Measurements from ENCODE around the gene FUT4. TPM values are rescaled to one million over a fixed set of nuclear protein-coding genes. Genes with fewer than 3 reads are reported as not detected.

FUT4 gene
- total RNA-seq, 2 donors from 2014 or later, result 3.9 to 5.4 TPM

DNA sequence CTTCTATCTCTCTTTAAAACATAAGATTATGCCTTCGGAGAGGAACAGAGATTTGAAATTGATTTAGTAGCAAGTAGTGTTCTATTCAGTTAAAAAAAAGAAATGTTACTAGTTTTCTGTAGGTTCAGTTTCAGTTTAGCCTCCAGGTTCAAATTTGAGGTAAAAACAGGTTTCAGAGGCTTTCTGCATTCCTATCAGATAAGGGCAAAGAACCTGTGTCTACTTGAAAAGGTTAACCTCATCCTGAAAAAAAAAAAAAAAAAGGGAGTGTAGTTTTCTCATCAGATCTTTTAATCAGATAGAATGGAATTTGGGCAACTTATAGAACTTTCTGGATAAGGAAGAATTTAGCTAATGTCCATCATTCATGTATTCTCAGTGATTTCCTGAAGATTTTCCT, 19.4 kb upstream of the FUT4 start:
- H3K27me3 Mint-ChIP-seq, result peaks cover 18% of the 10 kb centered on the region
- H3K4me1 Mint-ChIP-seq, result no peaks in the 10 kb centered on the region
- no peaks in the 10 kb centered on the region for H3K36me3 Mint-ChIP-seq (ENCODE audit: low read depth)
- H3K27ac Mint-ChIP-seq, result no peak overlapping the region
- no peak overlapping the region for H3K4me3 Mint-ChIP-seq
- H3K9me3 Mint-ChIP-seq, result no peaks in the 10 kb centered on the region
- no peak for ATAC-seq (replicated peaks)

DNA sequence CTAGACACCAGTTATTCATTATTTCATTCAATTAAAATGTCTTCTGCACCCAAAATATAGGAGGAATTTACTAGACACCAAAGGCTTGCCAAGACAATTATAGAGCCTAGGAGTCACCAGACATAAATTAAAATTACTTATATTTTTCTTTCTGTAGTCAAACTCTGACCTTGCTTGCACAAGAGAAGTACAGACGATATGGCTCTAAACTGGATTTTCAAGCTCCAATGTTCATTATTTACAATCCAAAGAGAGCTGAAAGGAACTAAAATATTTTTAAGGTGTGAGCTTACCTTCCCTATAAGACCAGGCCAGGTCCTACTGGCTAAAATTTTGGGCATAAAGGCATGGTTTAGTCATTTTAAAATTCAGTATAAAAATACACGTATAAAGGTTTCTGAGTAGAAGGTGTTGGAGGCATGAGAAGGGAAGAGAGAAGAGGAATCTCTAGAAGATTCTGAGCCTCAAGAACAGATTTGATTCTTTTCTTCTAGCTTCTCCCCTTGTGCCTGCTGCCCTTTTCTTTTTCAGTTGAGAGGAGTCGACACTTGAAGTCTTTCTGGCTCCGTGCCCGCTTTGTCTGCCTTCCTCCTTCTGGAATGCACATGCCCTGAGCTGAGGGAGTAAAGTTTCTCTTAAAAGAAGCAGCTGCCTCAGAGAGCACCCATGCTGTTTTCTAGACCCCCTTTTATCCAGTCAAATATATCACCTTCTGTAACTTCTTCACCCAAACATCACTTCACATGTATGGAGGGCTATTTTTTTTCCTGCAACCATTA, 18.0 kb upstream of the FUT4 start:
- ATAC-seq (replicated peaks), result no peak
- Mint-ChIP-seq H3K27me3 (peaks cover 22% of the 10 kb centered on the region), H3K4me3 (no peak overlapping the region), H3K9me3 (no peaks in the 10 kb centered on the region), H3K27ac (no peak overlapping the region), H3K4me1 (no peaks in the 10 kb centered on the region), H3K36me3 (ENCODE audit: low read depth) (no peaks in the 10 kb centered on the region)

- Mint-ChIP-seq H3K36me3 (ENCODE audit: low read depth) (no peaks in the 10 kb centered on the region), H3K4me3 (no peak overlapping the region), H3K27ac (no peak overlapping the region), H3K4me1 (no peaks in the 10 kb centered on the region), H3K9me3 (no peaks in the 10 kb centered on the region), H3K27me3 (peaks cover 25% of the 10 kb centered on the region)
- no peak for ATAC-seq (replicated peaks)
These were observed 16.9 kb upstream of the FUT4 start for GRCh38 chr11:94526645-94527438.

DNA sequence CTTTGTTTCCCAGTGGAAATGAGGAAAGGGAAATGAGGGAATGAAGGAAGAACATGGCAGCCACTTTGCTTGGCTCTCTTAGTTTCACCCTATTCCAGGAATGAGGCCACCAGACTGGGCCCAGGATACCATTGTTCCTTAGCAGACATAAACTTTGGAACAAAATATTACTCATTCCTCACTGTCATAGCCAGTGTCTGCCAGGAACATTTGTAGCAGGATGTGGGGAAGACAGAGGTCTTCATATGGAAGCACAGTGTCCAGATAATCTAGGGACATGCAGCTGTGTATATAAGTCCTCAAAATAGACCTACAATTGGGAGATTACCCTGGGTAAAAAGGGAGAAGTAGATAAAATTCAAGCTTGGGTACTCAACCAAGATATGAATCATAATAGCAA, 15.2 kb upstream of the FUT4 start:
- H3K27ac Mint-ChIP-seq, result no peak overlapping the region
- peaks cover 26% of the 10 kb centered on the region for H3K27me3 Mint-ChIP-seq
- no peak for ATAC-seq (replicated peaks)
- no peaks in the 10 kb centered on the region for H3K36me3 Mint-ChIP-seq (ENCODE audit: low read depth)
- H3K9me3 Mint-ChIP-seq, result no peaks in the 10 kb centered on the region
- no peak overlapping the region for H3K4me3 Mint-ChIP-seq
- H3K4me1 Mint-ChIP-seq, result no peaks in the 10 kb centered on the region

GRCh38 chr11:94532211-94532610, 11.5 kb upstream of the FUT4 start:
- Mint-ChIP-seq H3K4me1 (no peaks in the 10 kb centered on the region), H3K4me3 (no peak overlapping the region), H3K36me3 (ENCODE audit: low read depth) (no peaks in the 10 kb centered on the region), H3K27me3 (peaks cover 31% of the 10 kb centered on the region), H3K9me3 (no peaks in the 10 kb centered on the region), H3K27ac (no peak overlapping the region)
- no peak for ATAC-seq (replicated peaks)

DNA sequence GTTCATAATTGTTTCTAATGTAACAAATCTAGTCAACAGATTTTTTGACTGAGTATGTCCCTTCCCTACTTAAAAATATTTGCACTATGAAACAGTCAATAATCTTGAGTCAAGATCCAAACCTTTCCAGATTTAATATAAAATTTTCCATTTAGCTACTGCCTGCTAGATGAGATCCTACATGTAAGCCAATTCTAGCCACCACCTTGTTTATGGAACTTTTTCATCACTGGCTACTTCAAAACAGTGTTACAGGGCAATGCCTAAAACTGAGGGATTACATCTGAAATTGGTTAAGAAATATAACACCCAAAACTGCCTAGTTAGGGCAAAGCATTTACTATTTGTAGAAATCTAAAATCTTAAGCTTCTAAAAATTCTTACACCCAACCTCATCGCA, 10.5 kb upstream of the FUT4 start:
- ATAC-seq (replicated peaks), result no peak
- no peak overlapping the region for H3K27ac Mint-ChIP-seq
- H3K27me3 Mint-ChIP-seq, result peaks cover 31% of the 10 kb centered on the region
- no peak overlapping the region for H3K4me3 Mint-ChIP-seq
- no peaks in the 10 kb centered on the region for H3K4me1 Mint-ChIP-seq
- H3K9me3 Mint-ChIP-seq, result no peaks in the 10 kb centered on the region
- H3K36me3 Mint-ChIP-seq (ENCODE audit: low read depth), result no peaks in the 10 kb centered on the region

DNA sequence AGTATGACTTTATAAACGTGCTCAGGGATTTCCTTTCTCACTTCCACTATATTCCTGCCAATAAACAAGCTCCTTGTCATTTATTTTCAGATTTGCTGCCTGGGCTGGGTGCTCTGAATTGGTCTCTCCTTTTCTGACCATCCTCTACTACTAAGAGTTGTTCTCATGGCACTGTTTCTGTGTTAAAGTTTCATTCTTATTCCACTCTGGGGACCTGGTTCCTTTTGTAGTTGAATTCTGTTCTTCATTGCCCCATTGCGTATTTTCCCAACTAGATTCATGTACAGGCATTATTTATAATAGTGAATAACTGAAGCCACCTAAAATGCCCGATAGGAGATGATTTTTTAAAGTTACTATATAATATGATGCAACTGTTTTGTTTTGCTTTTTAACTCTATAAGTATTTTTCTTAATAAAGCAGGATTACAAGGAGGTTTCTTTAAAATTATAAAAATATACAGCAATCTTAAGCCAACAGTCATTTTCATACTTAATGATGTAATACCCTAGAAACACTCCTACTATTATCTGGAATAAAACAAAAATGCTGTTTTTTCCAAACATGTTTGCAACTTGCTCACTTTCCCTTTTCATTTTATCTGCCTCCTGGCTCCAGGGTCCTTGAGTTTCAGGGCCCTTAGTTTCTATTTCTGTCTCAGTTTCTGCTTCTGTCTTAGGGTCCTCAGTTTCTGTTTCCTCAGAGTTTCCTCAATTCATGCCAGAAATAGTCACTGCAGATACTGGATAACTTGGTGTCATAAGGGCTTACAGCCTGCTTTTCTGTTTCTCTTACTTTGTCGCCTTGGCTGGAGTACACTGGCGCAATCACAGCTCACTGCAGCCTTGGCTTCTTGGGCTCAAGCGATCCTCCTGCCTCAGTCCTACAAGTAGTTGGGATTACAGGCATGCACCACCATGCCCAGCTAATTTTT, 9.8 kb upstream of the FUT4 start:
- no peaks in the 10 kb centered on the region for H3K9me3 Mint-ChIP-seq
- H3K4me1 Mint-ChIP-seq, result no peaks in the 10 kb centered on the region
- H3K27me3 Mint-ChIP-seq, result peaks cover 28% of the 10 kb centered on the region
- no peak for ATAC-seq (replicated peaks)
- H3K27ac Mint-ChIP-seq, result no peak overlapping the region
- no peaks in the 10 kb centered on the region for H3K36me3 Mint-ChIP-seq (ENCODE audit: low read depth)
- H3K4me3 Mint-ChIP-seq, result no peak overlapping the region

- H3K4me3 Mint-ChIP-seq, result no peak overlapping the region
- H3K27ac Mint-ChIP-seq, result no peak overlapping the region
- H3K4me1 Mint-ChIP-seq, result no peaks in the 10 kb centered on the region
- no peaks in the 10 kb centered on the region for H3K9me3 Mint-ChIP-seq
- H3K36me3 Mint-ChIP-seq (ENCODE audit: low read depth), result no peaks in the 10 kb centered on the region
- peaks cover 19% of the 10 kb centered on the region for H3K27me3 Mint-ChIP-seq
- no peak for ATAC-seq (replicated peaks)
These were observed 7.3 kb upstream of the FUT4 start for GRCh38 chr11:94536386-94536785.

GRCh38 chr11:94537031-94537600, 6.6 kb upstream of the FUT4 start:
- Mint-ChIP-seq H3K9me3 (no peaks in the 10 kb centered on the region), H3K4me1 (no peaks in the 10 kb centered on the region), H3K27ac (no peak overlapping the region), H3K4me3 (no peak overlapping the region), H3K36me3 (ENCODE audit: low read depth) (no peaks in the 10 kb centered on the region), H3K27me3 (peaks cover 19% of the 10 kb centered on the region)
- ATAC-seq (replicated peaks), result no peak

DNA sequence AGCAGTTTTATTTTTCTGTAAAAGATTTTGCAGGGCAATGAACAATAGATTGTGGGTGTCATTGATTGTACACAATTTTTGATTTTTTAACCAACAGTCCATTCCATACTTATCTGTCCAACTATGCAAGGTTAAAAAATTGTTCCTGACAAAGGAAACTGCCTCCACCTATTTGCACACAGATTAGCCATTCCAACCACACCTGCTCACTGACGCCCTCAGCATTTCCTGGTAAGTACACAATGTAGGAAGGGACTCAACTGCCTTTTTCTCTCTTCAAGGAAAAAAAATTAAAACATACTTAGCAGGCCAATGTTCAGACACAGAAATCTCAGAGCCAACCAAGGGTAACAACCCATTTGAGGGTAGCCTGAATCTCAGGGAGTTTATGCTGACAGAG, 4.3 kb upstream of the FUT4 start:
- H3K4me1 Mint-ChIP-seq, result peaks cover 4% of the 10 kb centered on the region
- no peak overlapping the region for H3K4me3 Mint-ChIP-seq

DNA sequence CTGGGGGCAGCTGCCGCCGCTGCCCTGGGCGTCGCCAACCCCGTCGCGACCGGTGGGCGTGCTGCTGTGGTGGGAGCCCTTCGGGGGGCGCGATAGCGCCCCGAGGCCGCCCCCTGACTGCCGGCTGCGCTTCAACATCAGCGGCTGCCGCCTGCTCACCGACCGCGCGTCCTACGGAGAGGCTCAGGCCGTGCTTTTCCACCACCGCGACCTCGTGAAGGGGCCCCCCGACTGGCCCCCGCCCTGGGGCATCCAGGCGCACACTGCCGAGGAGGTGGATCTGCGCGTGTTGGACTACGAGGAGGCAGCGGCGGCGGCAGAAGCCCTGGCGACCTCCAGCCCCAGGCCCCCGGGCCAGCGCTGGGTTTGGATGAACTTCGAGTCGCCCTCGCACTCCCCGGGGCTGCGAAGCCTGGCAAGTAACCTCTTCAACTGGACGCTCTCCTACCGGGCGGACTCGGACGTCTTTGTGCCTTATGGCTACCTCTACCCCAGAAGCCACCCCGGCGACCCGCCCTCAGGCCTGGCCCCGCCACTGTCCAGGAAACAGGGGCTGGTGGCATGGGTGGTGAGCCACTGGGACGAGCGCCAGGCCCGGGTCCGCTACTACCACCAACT, 1.0 kb downstream of the FUT4 start:
- peaks cover 6% of the 10 kb centered on the region for H3K36me3 Mint-ChIP-seq (ENCODE audit: low read depth)
- H3K27ac Mint-ChIP-seq, result peak overlapping the region; percentile 33
- ATAC-seq (replicated peaks), result peak; percentile 3
- H3K9me3 Mint-ChIP-seq, result no peaks in the 10 kb centered on the region
- H3K4me1 Mint-ChIP-seq, result peaks cover 20% of the 10 kb centered on the region
- H3K4me3 Mint-ChIP-seq, result peak overlapping the region; percentile 75
- H3K27me3 Mint-ChIP-seq, result no peaks in the 10 kb centered on the region

More for the DNA sequence above, 4.3 kb upstream of the FUT4 start:
- Mint-ChIP-seq H3K27ac (no peak overlapping the region), H3K36me3 (ENCODE audit: low read depth) (no peaks in the 10 kb centered on the region), H3K9me3 (no peaks in the 10 kb centered on the region), H3K27me3 (peaks cover 13% of the 10 kb centered on the region)
- ATAC-seq (replicated peaks), result no peak

DNA sequence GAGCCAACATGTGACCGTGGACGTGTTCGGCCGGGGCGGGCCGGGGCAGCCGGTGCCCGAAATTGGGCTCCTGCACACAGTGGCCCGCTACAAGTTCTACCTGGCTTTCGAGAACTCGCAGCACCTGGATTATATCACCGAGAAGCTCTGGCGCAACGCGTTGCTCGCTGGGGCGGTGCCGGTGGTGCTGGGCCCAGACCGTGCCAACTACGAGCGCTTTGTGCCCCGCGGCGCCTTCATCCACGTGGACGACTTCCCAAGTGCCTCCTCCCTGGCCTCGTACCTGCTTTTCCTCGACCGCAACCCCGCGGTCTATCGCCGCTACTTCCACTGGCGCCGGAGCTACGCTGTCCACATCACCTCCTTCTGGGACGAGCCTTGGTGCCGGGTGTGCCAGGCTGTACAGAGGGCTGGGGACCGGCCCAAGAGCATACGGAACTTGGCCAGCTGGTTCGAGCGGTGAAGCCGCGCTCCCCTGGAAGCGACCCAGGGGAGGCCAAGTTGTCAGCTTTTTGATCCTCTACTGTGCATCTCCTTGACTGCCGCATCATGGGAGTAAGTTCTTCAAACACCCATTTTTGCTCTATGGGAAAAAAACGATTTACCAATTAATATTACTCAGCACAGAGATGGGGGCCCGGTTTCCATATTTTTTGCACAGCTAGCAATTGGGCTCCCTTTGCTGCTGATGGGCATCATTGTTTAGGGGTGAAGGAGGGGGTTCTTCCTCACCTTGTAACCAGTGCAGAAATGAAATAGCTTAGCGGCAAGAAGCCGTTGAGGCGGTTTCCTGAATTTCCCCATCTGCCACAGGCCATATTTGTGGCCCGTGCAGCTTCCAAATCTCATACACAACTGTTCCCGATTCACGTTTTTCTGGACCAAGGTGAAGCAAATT, 1.8 kb downstream of the FUT4 start:
- Mint-ChIP-seq H3K36me3 (ENCODE audit: low read depth) (peaks cover 6% of the 10 kb centered on the region), H3K4me3 (peak overlapping the region; percentile 75), H3K4me1 (peaks cover 27% of the 10 kb centered on the region), H3K27ac (peak overlapping the region; percentile 33), H3K9me3 (no peaks in the 10 kb centered on the region), H3K27me3 (no peaks in the 10 kb centered on the region)
- ATAC-seq (replicated peaks), result no peak

DNA sequence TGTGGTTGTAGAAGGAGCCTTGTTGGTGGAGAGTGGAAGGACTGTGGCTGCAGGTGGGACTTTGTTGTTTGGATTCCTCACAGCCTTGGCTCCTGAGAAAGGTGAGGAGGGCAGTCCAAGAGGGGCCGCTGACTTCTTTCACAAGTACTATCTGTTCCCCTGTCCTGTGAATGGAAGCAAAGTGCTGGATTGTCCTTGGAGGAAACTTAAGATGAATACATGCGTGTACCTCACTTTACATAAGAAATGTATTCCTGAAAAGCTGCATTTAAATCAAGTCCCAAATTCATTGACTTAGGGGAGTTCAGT, 2.4 kb downstream of the FUT4 start:
- no peak for ATAC-seq (replicated peaks)
- H3K4me1 Mint-ChIP-seq, result peaks cover 29% of the 10 kb centered on the region
- H3K27me3 Mint-ChIP-seq, result no peaks in the 10 kb centered on the region
- no peaks in the 10 kb centered on the region for H3K9me3 Mint-ChIP-seq
- H3K4me3 Mint-ChIP-seq, result peak overlapping the region; percentile 75
- H3K27ac Mint-ChIP-seq, result no peak overlapping the region
- peaks cover 6% of the 10 kb centered on the region for H3K36me3 Mint-ChIP-seq (ENCODE audit: low read depth)

Measured in activated T-helper 17 cell treated with anti-CD3 and anti-CD28 coated beads, Interleukin-2, amount 50 U/mL, for 72 hours (primary cell).